WTC11 (cell line): ENCODE results near the gene RUNX1. TPM values are rescaled to one million over a fixed set of nuclear protein-coding genes. Genes with fewer than 3 reads are reported as not detected.

ENCODE experiments used
- ATAC-seq: fragments of 200-7000 bp; cut with Tn5 transposase; 2 replicates; pipeline ENCODE4 v1.10.0; 2021; ENCODE audit warnings: mild to moderate bottlenecking, moderate library complexity
- CTCF ChIA-PET: fragments of 300-600 bp; sonication (Branson Sonifier 250); formaldehyde crosslinking; loops from one replicate; lab custom pipeline; 2021; ENCODE audit warnings: antibody characterized with exemption; lab: Charles Lee
- POLR2A ChIA-PET: fragments of 350-600 bp; sonication (Branson Sonifier 250); formaldehyde crosslinking; loops from one replicate; lab custom pipeline; 2021; ENCODE audit warnings: antibody characterized with exemption; lab: Charles Lee
- DNase-seq: peaks from one replicate; pipeline ENCODE4 v3.0.0; 2021; ENCODE audit warnings: low spot score
- H3K27ac Mint-ChIP-seq: 2 replicates; pipeline ENCODE4 v1.8.0; 2021; ENCODE audit warnings: mixed read lengths
- H3K27me3 Mint-ChIP-seq: 2 replicates; pipeline ENCODE4 v1.8.0; 2021; ENCODE audit warnings: low read depth, mild to moderate bottlenecking, moderate library complexity, mixed read lengths
- H3K36me3 Mint-ChIP-seq: 2 replicates; pipeline ENCODE4 v1.8.0; 2021; ENCODE audit warnings: mixed read lengths
- H3K4me1 Mint-ChIP-seq: 2 replicates; pipeline ENCODE4 v1.8.0; 2022; ENCODE audit warnings: mixed read lengths
- H3K4me3 Mint-ChIP-seq: 2 replicates; pipeline ENCODE4 v1.8.0; 2021; ENCODE audit warnings: mild to moderate bottlenecking, moderate library complexity, mixed read lengths
- H3K9me3 Mint-ChIP-seq: 2 replicates; pipeline ENCODE4 v1.8.0; 2021; ENCODE audit warnings: mixed read lengths
- ARID4B ChIP-seq: sonication (generic); formaldehyde crosslinking; IDR thresholded peaks from 2 replicates; pipeline ENCODE4 v1.8.0; 2023; ENCODE audit warnings: missing genetic modification reagents, mild to moderate bottlenecking, borderline replicate concordance
- ATF2 ChIP-seq: sonication (generic); formaldehyde crosslinking; IDR thresholded peaks from 2 replicates; pipeline ENCODE4 v1.8.1; 2022; ENCODE audit warnings: low read depth, missing genetic modification reagents, borderline replicate concordance
- CDX4 ChIP-seq: fragments of 250-450 bp; sonication (Bioruptor Pico); IDR thresholded peaks from 2 replicates; pipeline ENCODE4 v1.9.0; 2021; ENCODE audit warnings: moderate library complexity, mild to moderate bottlenecking, inconsistent platforms, borderline replicate concordance
- CREB1 ChIP-seq: sonication (generic); formaldehyde crosslinking; IDR thresholded peaks from 2 replicates; pipeline ENCODE4 v1.8.0; 2023; ENCODE audit warnings: mild to moderate bottlenecking, missing genetic modification reagents
- EMX1 ChIP-seq: fragments of 250-450 bp; sonication (Bioruptor Pico); IDR thresholded peaks from 2 replicates; pipeline ENCODE4 v1.8.0; 2021; ENCODE audit warnings: mild to moderate bottlenecking
- HMGA2 ChIP-seq: fragments of 250-450 bp; sonication (Bioruptor Pico); IDR thresholded peaks from 2 replicates; pipeline ENCODE4 v1.4.0; 2021; ENCODE audit warnings: mild to moderate bottlenecking, moderate library complexity
- IRF2 ChIP-seq: sonication (generic); formaldehyde crosslinking; IDR thresholded peaks from 2 replicates; pipeline ENCODE4 v1.8.0; 2022; ENCODE audit warnings: low read depth, missing genetic modification reagents, borderline replicate concordance
- JUN ChIP-seq: sonication (generic); formaldehyde crosslinking; IDR thresholded peaks from 2 replicates; pipeline ENCODE4 v1.8.0; 2023; ENCODE audit warnings: mild to moderate bottlenecking, missing genetic modification reagents
- MLX ChIP-seq: sonication (generic); formaldehyde crosslinking; IDR thresholded peaks from 2 replicates; pipeline ENCODE4 v1.8.1; 2023; ENCODE audit warnings: mild to moderate bottlenecking, missing genetic modification reagents, moderate library complexity
- NFE2L1 ChIP-seq: sonication (generic); formaldehyde crosslinking; IDR thresholded peaks from 2 replicates; pipeline ENCODE4 v1.8.1; 2023; ENCODE audit warnings: missing genetic modification reagents
- PRRX2 ChIP-seq: fragments of 250-450 bp; sonication (Bioruptor Pico); IDR thresholded peaks from 2 replicates; pipeline ENCODE4 v1.8.0; 2021; ENCODE audit warnings: mild to moderate bottlenecking
- RELA ChIP-seq: sonication (generic); formaldehyde crosslinking; IDR thresholded peaks from 2 replicates; pipeline ENCODE4 v1.8.1; 2022; ENCODE audit warnings: missing genetic modification reagents, mild to moderate bottlenecking, borderline replicate concordance
- SMAD4 ChIP-seq: sonication (generic); formaldehyde crosslinking; IDR thresholded peaks from 2 replicates; pipeline ENCODE4 v1.8.0; 2022; ENCODE audit warnings: mild to moderate bottlenecking, missing genetic modification reagents
- SOX15 ChIP-seq: fragments of 250-450 bp; sonication (Bioruptor Pico); IDR thresholded peaks from 2 replicates; pipeline ENCODE4 v1.9.0; 2021; ENCODE audit warnings: mild to moderate bottlenecking
- STAT6 ChIP-seq: sonication (generic); formaldehyde crosslinking; conservative IDR thresholded peaks from 2 replicates; pipeline ENCODE4 v1.8.1; 2023; ENCODE audit warnings: mild to moderate bottlenecking, low read depth, missing genetic modification reagents, moderate library complexity
- USF2 ChIP-seq: sonication (generic); formaldehyde crosslinking; IDR thresholded peaks from 2 replicates; pipeline ENCODE4 v1.8.1; 2023; ENCODE audit warnings: mild to moderate bottlenecking, missing genetic modification reagents, moderate library complexity
- ZBTB21 ChIP-seq: sonication (generic); formaldehyde crosslinking; IDR thresholded peaks from 2 replicates; pipeline ENCODE4 v1.8.1; 2023; ENCODE audit warnings: mild to moderate bottlenecking, missing genetic modification reagents, borderline replicate concordance
- ZNF532 ChIP-seq: fragments of 250-450 bp; sonication (Bioruptor Pico); IDR thresholded peaks from 2 replicates; pipeline ENCODE4 v1.9.0; 2021; ENCODE audit warnings: mild to moderate bottlenecking, borderline replicate concordance
- total RNA-seq: library from RNA; stranded (reverse); gene quantifications from 3 replicates; pipeline ENCODE4 v1.2.3, GENCODE V29; 2021

The RUNX1 gene
- total RNA-seq, 1 experiment from 2014 or later = 2.2 TPM

- Mint-ChIP-seq H3K9me3 (no peaks in the 10 kb centered on the region), H3K27ac (no peak overlapping the region), H3K4me3 (no peak overlapping the region), H3K36me3 (no peaks in the 10 kb centered on the region), H3K27me3 (no peaks in the 10 kb centered on the region), H3K4me1 (no peaks in the 10 kb centered on the region; the same call in 1 of the 2 replicates)
- no peak for ATAC-seq
- DNase-seq = no peak
- TF ChIP-seq MLX (no peak), CREB1 (CRISPR knock-in tag) (no peak), RELA (CRISPR knock-in tag) (no peak), JUN (CRISPR knock-in tag) (no peak), CDX4 (CRISPR knock-in tag) (no peak), ARID4B (CRISPR knock-in tag) (no peak), STAT6 (CRISPR knock-in tag) (no peak), ZBTB21 (no peak), ATF2 (CRISPR knock-in tag) (no peak), HMGA2 (CRISPR knock-in tag) (no peak), SMAD4 (CRISPR knock-in tag) (no peak), EMX1 (CRISPR knock-in tag) (no peak), SOX15 (CRISPR knock-in tag) (no peak), PRRX2 (no peak)
- POLR2A ChIA-PET = no interaction called here
- CTCF ChIA-PET = no interaction called here
Observed at GRCh38 chr21:34935898-34936297, 113.2 kb downstream of the RUNX1 start.

- H3K27ac Mint-ChIP-seq = no peak overlapping the region
- ChIA-PET CTCF (no interaction called here), POLR2A (no interaction called here)
- ATAC-seq = no peak
- H3K27me3 Mint-ChIP-seq = no peaks in the 10 kb centered on the region
- no peaks in the 10 kb centered on the region for H3K9me3 Mint-ChIP-seq
- no peaks in the 10 kb centered on the region for H3K4me1 Mint-ChIP-seq
- no peak overlapping the region for H3K4me3 Mint-ChIP-seq
- H3K36me3 Mint-ChIP-seq = no peaks in the 10 kb centered on the region
- no peak for DNase-seq
- TF ChIP-seq CDX4 (CRISPR knock-in tag) (no peak), USF2 (CRISPR knock-in tag) (no peak), NFE2L1 (no peak), ZNF532 (no peak), IRF2 (CRISPR knock-in tag) (no peak)
Observed at GRCh38 chr21:34935452-34935851, 113.7 kb downstream of the RUNX1 start.
